Measurements from ENCODE around the gene BABAM2.
"Not testable (repeated sequence)": the region's sequence is repeated elsewhere in the genome, so short reads cannot be mapped to it uniquely, and the experiment has no call there.

The BABAM2 gene

DNA sequence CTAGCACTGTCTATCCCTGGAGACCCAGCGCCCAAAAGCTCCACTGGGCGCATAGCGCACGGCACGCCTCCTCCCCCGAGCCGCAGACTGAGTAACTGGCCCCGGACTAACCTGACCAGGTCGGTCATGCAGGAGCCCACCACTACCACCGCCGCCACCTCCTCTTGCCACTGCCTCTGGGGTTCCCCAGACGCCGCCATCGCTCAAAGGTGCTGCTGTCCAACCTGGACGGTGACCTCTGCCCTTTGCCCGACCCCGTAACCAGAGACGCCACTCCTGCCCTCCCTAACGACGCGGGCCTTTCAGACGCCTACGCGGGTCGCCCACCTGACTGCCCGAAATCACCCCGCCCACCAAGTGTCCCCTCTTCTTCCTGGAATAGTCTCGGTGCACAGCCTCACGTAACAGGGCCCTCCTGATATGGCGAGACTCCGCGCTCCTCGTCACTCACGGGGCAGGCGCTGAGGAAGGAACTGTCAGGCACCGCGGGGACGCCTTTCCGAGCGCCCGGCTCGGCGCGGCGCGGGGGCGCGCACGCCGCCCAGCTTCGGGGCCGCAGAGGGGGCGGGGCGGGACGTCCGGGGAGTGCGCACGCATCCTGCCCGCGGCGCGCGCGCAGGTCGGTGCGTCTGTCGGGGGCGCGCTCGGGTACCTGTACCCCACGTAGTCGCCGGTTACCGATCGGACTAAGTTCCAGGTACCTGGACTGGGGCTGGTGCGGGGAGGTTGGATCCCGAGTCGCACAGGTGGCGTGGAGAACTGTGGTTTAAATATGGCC lies at the start of gene BABAM2, which contains the start of gene RBKS:
Gene BABAM2, plus strand, starts transcription at position 584 of the 778 bp plus-strand sequence. CDS start 3,828 bp downstream, outside the sequence.
Gene RBKS, minus strand, starts transcription at position 242 of the 778 bp plus-strand sequence. Its CDS starts 42 bp downstream, at position 200.
- DNase-seq: peak; percentile 74 to 79

- no peak for DNase-seq
Observed at GRCh38 chr2:27842894-27843293, 47.6 kb upstream of the BABAM2 start.

DNA sequence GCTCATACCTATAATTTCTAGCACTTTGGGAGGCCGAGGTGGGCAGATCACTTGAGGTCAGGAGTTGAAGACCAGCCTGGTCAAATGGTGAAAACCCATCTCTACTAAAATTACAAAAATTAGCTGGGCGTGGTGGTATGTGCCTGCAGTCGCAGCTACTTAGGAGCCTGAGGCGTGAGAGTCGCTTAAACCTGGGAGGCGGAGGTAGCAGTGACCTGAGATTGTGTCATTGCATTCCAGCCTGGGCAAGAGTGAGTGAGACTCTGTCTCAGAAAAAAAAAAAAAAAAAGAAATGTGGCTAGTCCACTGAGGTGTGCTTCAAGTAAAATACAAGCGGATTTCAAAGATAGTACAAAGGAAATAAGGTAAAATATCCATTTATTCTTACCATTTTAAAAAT lies 46.5 kb upstream of the BABAM2 start:
- no peak for DNase-seq

DNA sequence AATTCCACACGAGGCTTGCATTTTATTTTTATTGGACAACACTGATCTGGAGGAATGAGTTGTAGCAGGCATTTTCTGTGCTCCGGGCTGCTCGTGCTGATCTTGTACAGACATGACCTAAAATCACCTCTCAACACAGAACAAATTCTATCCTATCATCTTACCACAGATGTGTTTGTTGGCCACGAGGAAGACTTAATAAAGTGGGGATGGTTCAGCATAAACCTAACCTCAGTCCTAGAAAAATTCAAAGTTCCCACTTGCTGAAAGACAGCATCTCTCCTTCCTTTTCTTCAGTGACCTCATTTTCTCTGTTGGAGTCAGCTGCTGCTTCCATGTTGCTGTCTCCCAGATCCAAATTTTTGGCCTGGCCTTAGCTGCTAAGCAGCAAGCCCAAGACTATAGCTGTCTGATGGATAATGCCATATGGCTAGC lies 45.7 kb upstream of the BABAM2 start:
- no peak for DNase-seq

DNA sequence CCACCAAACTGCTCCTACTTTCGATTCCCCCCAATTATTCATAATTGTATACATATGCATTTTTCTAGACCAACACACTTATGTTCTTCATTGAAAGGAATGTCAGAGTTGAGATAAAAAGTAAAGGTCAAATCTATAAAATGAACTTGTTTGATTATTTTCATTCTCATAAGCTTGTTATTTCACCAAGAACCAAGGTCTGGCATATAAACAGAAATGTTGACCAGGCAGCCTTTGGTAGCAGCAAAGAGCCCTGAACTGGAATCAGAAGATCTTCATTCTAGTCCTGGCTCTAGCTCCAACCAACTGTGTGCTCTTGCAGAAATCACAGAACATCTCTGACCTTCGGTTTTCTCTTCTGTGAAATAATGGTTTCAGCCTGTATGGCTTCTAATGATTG lies 43.2 kb upstream of the BABAM2 start:
- DNase-seq: no peak

DNA sequence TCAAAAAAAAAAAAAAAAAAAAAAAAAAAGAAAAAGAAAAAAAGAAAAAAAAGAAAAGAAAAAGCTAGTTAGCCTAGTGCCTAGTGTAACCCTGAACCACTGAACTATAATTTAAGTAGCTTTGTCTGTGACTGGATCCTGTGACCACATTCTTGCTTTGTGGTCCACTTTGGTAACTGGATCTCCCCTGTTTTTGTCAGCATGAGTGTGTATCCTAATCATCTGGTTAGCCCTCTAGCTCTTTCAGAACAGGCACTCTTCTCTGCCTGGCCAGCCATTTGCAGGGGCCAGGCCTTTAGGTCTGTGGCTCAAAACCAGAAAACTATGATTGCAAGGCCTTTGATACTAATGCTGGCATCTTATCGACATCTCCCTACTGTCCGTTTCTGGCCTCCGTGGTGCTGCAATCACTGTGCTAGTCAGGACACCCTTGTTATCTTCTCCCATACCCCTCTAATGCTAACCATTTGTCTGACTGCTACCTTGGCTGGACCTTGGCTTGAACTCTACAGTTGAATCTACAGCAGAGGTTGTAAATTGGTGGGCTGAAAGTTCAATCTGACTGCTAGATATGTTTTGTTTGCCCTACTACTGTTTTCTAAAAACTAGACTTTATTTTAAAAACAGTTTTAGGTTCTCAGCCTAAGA lies 40.8 kb upstream of the BABAM2 start:
- no peak for DNase-seq

GRCh38 chr2:27852691-27853090 lies 37.8 kb upstream of the BABAM2 start:
- no peak for DNase-seq

DNA sequence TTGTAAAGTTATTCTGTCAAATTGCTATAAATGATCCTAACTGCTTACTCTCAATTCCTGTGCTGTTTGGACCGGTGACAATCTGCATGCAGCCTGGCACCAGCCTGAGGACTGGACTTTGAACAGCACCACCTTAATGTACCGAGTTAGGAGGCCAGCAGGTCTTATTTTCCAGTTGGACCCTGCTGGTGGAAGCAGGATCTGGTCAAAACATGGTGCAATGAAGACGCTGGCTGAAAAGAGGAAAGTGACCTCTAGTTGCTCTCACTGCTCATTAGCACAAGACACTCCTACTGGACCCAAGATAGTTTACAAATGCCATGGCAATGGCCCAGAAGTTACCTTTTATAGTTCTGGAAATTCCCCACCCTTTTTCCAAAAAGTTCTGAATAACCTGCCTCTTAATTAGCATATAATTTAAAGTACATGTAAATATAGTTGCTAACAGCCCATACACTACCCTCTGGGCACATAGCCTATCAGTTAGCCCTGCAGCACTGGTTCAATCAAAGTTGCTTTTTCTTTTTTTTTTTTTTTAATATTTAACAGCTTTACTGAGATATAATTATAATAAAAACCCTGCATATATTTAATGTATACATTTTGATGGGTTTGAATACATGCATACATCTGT lies 36.2 kb upstream of the BABAM2 start:
- DNase-seq: no peak

- DNase-seq: no peak
Observed at GRCh38 chr2:27855476-27855875, 35.1 kb upstream of the BABAM2 start.

GRCh38 chr2:27856386-27856785 lies 34.1 kb upstream of the BABAM2 start:
- DNase-seq: no peak

DNA sequence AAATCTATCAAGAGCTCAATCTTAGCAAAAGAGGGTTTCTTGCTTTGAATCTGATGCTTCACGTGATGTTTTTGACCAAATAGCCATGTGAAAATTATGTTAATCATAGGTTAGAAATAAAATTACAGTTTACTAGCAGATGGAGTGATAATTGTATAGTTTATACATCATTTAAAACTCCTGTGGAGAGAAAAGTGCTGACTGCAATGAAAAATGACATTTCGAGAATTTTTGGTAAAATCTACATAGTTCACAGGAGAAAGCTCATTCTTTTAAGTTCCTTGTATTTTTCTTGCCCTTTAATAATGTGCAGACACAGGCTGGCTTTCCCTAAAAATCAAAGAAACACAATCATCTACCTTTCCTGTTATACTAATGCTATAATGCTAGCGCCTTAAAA lies 33.6 kb upstream of the BABAM2 start:
- no peak for DNase-seq

DNA sequence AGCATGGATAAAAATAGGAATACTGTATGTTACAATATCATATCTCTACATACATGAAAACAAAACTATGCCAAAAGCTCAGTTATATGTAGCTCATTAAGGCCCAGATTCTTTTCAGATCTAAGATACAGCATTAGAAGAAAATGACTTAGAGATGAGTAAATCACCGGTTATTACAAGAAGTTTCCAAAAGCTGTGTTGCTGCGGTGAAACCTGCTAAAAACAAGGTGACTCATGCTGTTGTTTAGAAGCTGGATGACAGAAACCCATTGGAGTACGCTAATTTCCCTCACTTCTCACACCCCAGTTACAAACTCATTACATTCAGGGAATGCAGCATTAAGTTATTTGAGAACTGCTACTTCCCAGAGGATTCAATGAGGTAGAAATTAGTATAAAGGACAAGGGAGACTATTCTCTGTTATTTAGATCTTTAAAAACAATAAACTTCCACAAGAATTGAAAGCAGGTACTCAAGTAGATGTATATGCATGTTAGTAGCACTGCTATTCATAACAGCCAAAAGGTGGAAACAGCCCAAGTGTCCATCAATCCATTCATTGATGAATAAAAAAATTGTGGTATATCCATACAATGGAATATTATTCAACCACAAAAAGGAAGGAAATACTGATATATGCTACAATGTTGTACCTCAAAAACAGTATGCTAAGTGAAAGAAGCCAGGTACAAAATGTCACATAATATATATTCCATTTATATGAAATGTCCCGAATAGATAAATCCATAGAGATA lies 32.9 kb upstream of the BABAM2 start:
- DNase-seq: no peak

- DNase-seq: peak; percentile 2 to 19
Observed at GRCh38 chr2:27860111-27860510, 30.4 kb upstream of the BABAM2 start.

GRCh38 chr2:27863146-27863545 lies 27.4 kb upstream of the BABAM2 start:
- DNase-seq: no peak

GRCh38 chr2:27863955-27864354 lies 26.6 kb upstream of the BABAM2 start:
- not testable (repeated sequence) for DNase-seq

DNA sequence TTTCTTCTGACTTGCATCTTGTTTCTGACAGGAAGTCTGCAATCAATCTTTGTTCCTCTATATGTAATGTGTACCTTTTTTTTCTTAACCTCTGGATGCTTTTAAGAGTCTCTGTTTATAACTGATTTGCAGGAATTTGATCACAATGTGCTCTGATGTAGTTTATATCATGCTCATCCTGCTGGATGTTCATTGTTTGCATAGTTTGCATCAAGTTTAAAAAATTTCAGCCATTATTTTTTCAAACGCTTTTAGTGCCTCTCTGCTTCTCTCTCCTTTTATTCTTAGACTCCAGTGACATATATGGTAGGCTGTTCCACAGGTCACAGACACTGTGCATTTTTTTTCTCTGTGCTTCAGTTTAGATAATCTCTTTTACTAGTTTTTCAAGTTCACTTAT lies 24.3 kb upstream of the BABAM2 start:
- DNase-seq: no peak

DNA sequence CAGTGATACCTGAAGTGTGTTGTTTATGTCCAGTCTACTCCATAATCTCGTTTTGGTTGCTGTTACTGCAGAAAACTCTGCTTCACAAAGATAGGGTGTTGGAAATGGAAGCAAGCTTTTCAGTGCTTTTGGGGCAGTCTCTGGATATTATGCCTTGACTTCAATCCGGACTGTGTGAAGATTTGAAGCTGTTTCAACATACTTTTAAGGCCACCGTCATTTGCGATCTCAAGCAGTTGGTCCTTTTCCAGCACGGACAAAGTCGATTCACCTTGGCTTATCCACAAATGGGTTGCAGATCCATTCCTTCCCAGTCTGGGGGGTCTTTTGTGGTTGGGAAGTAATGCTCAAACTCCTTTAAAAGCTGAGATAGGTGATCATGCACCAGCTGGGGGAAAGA lies 20.8 kb upstream of the BABAM2 start:
- no peak for DNase-seq

DNA sequence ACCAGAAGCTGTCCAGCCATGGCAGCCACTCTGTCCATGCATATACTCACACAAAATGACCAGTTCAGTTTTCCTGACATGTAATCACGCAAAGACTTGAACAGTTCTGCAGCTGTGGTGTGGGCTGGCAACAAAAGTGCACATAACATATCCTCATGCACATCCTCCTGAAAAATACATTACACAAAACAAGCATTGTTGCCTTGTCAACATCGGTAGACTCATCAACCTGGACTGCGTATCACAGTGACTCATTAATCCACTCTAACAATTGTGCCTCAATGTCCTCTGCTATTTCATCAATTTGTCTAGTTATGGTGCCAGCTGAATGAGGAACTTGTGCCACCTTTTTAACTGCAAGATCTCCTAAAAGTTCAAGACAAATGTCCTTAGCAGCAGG lies 19.8 kb upstream of the BABAM2 start:
- DNase-seq: no peak

DNA sequence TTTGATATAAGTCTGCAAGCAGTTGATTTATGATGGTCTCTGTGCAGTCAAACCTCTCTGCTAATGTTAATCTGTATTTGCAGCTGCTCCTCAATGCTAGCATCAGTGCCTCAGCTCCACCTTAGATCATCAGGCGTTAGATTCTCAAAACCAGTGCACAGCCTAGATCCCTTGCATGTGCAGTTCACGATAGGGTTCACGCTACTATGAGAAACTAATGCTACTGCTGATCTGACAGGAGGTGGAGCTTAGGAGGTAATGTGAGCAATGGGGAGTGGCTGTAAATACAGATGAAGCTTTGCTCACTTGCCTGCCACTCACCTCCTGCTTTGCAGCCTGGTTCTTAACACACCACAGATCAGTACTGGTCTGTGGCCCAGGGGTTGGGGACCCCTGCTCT lies 18.7 kb upstream of the BABAM2 start:
- DNase-seq: no peak

- no peak for DNase-seq
Observed at GRCh38 chr2:27873091-27873490, 17.4 kb upstream of the BABAM2 start.

GRCh38 chr2:27875089-27875881 lies 15.2 kb upstream of the BABAM2 start:
- no peak for DNase-seq

- DNase-seq: no peak
Observed at GRCh38 chr2:27878825-27879224, 11.7 kb upstream of the BABAM2 start.

All from AML-193 (cell line).